Measurements from ENCODE around the gene PPP1CA. TPM values are rescaled to one million over a fixed set of nuclear protein-coding genes. Genes with fewer than 3 reads are reported as not detected.

The PPP1CA gene
- total RNA-seq, 4 donors from 2014 or later: 50.6 to 97.8 (median 72.7) TPM

DNA sequence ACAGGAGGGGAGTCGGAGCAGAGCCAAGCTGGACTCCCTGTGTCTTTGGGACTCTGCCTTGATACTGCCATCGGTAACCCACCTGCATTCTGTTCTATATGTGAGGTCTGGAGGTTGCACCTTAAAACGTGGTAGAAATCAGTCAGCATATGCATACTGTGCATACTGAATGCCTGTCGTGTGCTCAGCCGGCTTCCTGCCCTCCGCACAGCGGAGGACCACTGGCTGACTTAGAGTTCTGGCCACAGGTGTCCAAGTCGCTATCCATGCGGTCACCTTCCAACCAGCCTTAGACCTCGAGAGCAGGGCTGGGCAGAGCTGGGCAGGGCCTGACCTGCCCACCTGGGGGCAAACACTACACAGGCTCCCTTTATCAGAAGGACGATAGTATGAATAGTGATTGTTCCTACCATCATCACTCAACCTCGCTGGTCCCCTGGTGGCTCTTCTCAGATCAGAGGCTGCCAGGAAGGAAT lies 6.1 kb upstream of the PPP1CA start:
- H3K9me3 ChIP-seq: no peaks in the 10 kb centered on the region
- no peaks in the 10 kb centered on the region for H3K36me3 ChIP-seq
- H3K4me1 ChIP-seq: peaks cover 0 to 61% (median 37%) of the 10 kb centered on the region in 4 donors
- peak overlapping the region in 3 of 4 donors; percentile 34 to 77 (median 60) for H3K27ac ChIP-seq
- no peak overlapping the region for H3K4me3 ChIP-seq
- peaks cover 0 to 41% of the 10 kb centered on the region in 2 donors for H3K27me3 ChIP-seq
- TF ChIP-seq, protein P1, sequence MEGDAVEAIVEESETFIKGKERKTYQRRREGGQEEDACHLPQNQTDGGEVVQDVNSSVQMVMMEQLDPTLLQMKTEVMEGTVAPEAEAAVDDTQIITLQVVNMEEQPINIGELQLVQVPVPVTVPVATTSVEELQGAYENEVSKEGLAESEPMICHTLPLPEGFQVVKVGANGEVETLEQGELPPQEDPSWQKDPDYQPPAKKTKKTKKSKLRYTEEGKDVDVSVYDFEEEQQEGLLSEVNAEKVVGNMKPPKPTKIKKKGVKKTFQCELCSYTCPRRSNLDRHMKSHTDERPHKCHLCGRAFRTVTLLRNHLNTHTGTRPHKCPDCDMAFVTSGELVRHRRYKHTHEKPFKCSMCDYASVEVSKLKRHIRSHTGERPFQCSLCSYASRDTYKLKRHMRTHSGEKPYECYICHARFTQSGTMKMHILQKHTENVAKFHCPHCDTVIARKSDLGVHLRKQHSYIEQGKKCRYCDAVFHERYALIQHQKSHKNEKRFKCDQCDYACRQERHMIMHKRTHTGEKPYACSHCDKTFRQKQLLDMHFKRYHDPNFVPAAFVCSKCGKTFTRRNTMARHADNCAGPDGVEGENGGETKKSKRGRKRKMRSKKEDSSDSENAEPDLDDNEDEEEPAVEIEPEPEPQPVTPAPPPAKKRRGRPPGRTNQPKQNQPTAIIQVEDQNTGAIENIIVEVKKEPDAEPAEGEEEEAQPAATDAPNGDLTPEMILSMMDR (IDR thresholded peaks at IDR 0.05): no peak
- no peak for TF ChIP-seq EP300 (IDR thresholded peaks at IDR 0.05)
- no peak for TF ChIP-seq POLR2A (IDR thresholded peaks at IDR 0.05)
- WGBS, 2 donors: 72% methylated on average over 10 to 11 of the region's 12 CpGs
- DNase-seq (ENCODE audit: low spot score in 2 of 2): no peak

DNA sequence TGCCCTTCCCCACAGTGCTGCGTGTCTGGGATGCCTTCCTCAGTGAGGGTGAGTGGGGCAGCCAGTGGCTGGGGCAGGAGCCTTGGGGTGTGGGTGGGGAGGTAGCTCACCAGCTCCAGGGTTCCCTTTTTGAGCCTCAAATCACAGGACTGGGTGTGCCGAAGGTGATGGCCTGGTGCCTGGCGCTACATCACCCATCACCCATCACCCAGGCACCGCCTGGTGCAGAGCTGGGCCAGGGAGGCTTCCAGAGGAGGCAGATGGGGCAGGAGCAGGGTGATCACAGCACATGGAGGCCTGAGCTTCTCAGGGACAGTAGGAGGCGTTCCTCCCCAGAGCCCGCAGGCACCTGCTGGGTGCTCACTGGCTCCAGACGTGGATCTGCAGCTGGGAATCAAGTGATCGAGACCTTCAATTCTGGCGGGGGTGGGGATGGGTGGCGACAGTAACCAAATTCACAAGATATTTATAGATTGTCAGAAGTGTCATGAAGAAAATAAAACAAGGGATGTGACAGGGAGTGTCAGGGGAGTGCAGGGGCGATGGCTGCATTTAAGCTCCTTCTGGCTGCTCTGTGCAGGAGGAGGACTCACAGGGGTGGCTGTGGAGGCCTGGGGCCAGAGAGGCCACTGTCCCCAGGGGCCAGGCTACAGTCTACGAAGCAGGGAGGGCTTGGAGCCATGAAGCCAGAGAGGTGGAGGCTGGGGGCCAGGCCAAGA lies 5.5 kb upstream of the PPP1CA start:
- no peaks in the 10 kb centered on the region for H3K36me3 ChIP-seq
- no peak overlapping the region for H3K4me3 ChIP-seq
- H3K27ac ChIP-seq: peak overlapping the region in 2 of 4 donors; percentile 60 to 77
- no peaks in the 10 kb centered on the region for H3K9me3 ChIP-seq
- peaks cover 0 to 61% (median 43%) of the 10 kb centered on the region in 4 donors for H3K4me1 ChIP-seq
- TF ChIP-seq EP300 (IDR thresholded peaks at IDR 0.05): no peak
- TF ChIP-seq, protein P1 (IDR thresholded peaks at IDR 0.05): no peak
- TF ChIP-seq POLR2A (IDR thresholded peaks at IDR 0.05): no peak
- no peak for DNase-seq (ENCODE audit: low spot score in 2 of 2)
- H3K27me3 ChIP-seq: peaks cover 0 to 37% of the 10 kb centered on the region in 2 donors
- WGBS, 2 donors: 55 to 57% methylated on average over 9 to 11 of the region's 12 CpGs

DNA sequence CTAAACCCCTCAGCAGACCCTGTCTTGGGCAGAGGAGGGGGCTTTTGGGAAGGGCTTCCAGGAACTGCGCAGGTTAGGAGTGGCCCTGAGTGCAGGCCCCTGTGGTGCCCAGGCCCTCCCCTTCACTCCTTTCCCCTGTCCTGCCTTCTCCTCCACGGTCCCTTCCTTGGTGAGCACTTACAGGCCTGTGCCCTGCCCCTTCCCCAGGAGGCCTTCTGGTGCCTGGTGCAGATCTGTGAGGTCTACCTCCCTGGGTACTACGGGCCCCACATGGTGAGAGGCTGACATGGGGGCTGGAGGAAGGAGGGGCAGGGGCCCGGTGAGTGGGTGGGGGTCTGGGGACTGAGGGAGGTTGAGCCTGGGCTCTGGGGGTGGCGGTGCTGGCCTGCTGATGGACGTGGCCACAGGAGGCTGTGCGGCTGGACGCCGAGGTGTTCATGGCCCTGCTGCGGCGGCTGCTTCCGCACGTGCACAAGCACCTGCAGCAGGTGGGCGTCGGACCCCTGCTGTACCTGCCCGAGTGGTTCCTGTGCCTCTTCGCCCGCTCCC lies 4.8 kb upstream of the PPP1CA start:
- Histone ChIP-seq H3K27ac (peak overlapping the region in 2 of 4 donors; percentile 4 to 77), H3K27me3 (peaks cover 0 to 31% of the 10 kb centered on the region in 2 donors), H3K4me1 (peaks cover 0 to 63% (median 45%) of the 10 kb centered on the region in 4 donors), H3K9me3 (no peaks in the 10 kb centered on the region), H3K36me3 (no peaks in the 10 kb centered on the region), H3K4me3 (no peak overlapping the region)
- TF ChIP-seq, protein P1 (IDR thresholded peaks at IDR 0.05): no peak
- TF ChIP-seq POLR2A (IDR thresholded peaks at IDR 0.05) (no peak), EP300 (IDR thresholded peaks at IDR 0.05) (no peak)
- 66 to 78% methylated on average over 7 to 17 of the region's 18 CpGs for WGBS, 2 donors
- DNase-seq (ENCODE audit: low spot score in 2 of 2): no peak

GRCh38 chr11:67405688-67406339 lies 4.2 kb upstream of the PPP1CA start:
- WGBS, 2 donors: 75 to 97% methylated on average over 3 to 7 of the region's 9 CpGs
- Histone ChIP-seq H3K27me3 (peaks cover 0 to 24% of the 10 kb centered on the region in 2 donors), H3K9me3 (no peaks in the 10 kb centered on the region), H3K27ac (peak overlapping the region in 2 of 4 donors; percentile 34 to 77), H3K4me3 (no peak overlapping the region), H3K36me3 (no peaks in the 10 kb centered on the region), H3K4me1 (peaks cover 0 to 59% (median 42%) of the 10 kb centered on the region in 4 donors)
- DNase-seq (ENCODE audit: low spot score in 2 of 2): no peak
- TF ChIP-seq POLR2A (IDR thresholded peaks at IDR 0.05) (no peak), EP300 (IDR thresholded peaks at IDR 0.05) (no peak)
- TF ChIP-seq, protein P1 (IDR thresholded peaks at IDR 0.05): no peak
